HepG2 (cell line): ENCODE data around the gene CADM2. TPM values are rescaled to one million over a fixed set of nuclear protein-coding genes. Genes with fewer than 3 reads are reported as not detected.

ENCODE experiments used
- ATAC-seq: fragments of 200-7000 bp; cut with Tn5 transposase; 3 replicates; pipeline ENCODE4 v1.9.1; 2020; ENCODE audit warnings: mild to moderate bottlenecking, moderate library complexity
- BruUV-seq: library from RNA; stranded (reverse); fragments of 400-500 nt; replicated peaks from 2 replicates; lab custom pipeline; 2021; lab: Mats Ljungman, UMichigan
- CTCF ChIA-PET: fragments of 300-600 bp; formaldehyde crosslinking; extraction: SDS; loops from one replicate; lab custom pipeline; 2021; ENCODE audit warnings: low total read pairs, inconsistent platforms, low intra/inter-chr PET ratio; lab: Yijun Ruan, JAX
- POLR2A ChIA-PET: fragments of 350-600 bp; sonication (Branson Sonifier 250); formaldehyde crosslinking; loops from one replicate; lab custom pipeline; 2020; ENCODE audit warnings: antibody characterized with exemption, inconsistent platforms; lab: Yijun Ruan, JAX
- DNase-seq: peaks from one replicate; pipeline ENCODE4 v3.0.0-alpha.2; 2015; ENCODE audit warnings: low spot score
- FAIRE-seq: peaks from 3 replicates; lab custom pipeline; 2011; peaks lifted over from hg19 to GRCh38; lab: Jason Lieb, UNC
- H2AFZ ChIP-seq: one replicate; pipeline ENCODE4 v1.6.1; 2011; ENCODE audit warnings: low read length, inconsistent platforms
- H3K27ac ChIP-seq: fragments of 300-600 bp; 3 replicates; pipeline ENCODE4 v1.8.0; 2011; ENCODE audit warnings: mixed run types, mild to moderate bottlenecking, mixed read lengths, low read length, inconsistent platforms; ENCODE audit not compliant: insufficient read depth; ENCODE audit errors: extremely low read length
- H3K27me3 ChIP-seq, 2 experiments: fragments of 200-600 bp in 1 of 2; 2 replicates in 1 of 2; 3 replicates in 1 of 2; pipeline versions ENCODE4 v1.6.0 to v1.8.0; 2011; ENCODE audit warnings: low read length in 2 of 2, mild to moderate bottlenecking in 2 of 2, moderate library complexity in 2 of 2, inconsistent platforms in 1 of 2; ENCODE audit not compliant: insufficient read depth in 2 of 2, control insufficient read depth in 1 of 2
- H3K36me3 ChIP-seq, 2 experiments: fragments of 200-600 bp in 1 of 2; replicated peaks in 1 of 2; 2 replicates in 1 of 2; 3 replicates in 1 of 2; pipeline versions ENCODE4 v1.5.1 to v1.8.0; 2011; ENCODE audit warnings: low read length in 2 of 2, inconsistent platforms in 1 of 2; ENCODE audit not compliant: insufficient read depth in 2 of 2, control insufficient read depth in 1 of 2
- H3K4me1 ChIP-seq: 2 replicates; pipeline ENCODE4 v1.5.1; 2012; ENCODE audit warnings: low read length, inconsistent platforms; ENCODE audit not compliant: insufficient read depth
- H3K4me2 ChIP-seq: 2 replicates; pipeline ENCODE4 v1.6.0; 2011; ENCODE audit warnings: low read depth, low read length, inconsistent platforms
- H3K4me3 ChIP-seq, 3 experiments: fragments of 200-600 bp in 1 of 3; sonication (generic), shearing (Covaris generic) in 1 of 3; replicated peaks in 1 of 3; 2 replicates each; pipeline ENCODE4 v1.5.1; 2011 to 2016; ENCODE audit warnings: low read length in 3 of 3, inconsistent platforms in 2 of 3, low read depth in 2 of 3, mild to moderate bottlenecking in 2 of 3, control low read depth in 1 of 3, mixed read lengths in 1 of 3; ENCODE audit not compliant: insufficient read depth in 1 of 3
- H3K79me2 ChIP-seq: one replicate; pipeline ENCODE4 v1.6.1; 2011; ENCODE audit warnings: low read length, inconsistent platforms; ENCODE audit not compliant: insufficient read depth
- H3K9ac ChIP-seq: 2 replicates; pipeline ENCODE4 v1.6.0; 2011; ENCODE audit warnings: mild to moderate bottlenecking, low read depth, low read length, inconsistent platforms; ENCODE audit not compliant: insufficient read depth
- H3K9me3 ChIP-seq: 2 replicates; pipeline ENCODE4 v1.5.1; 2012; ENCODE audit warnings: mild to moderate bottlenecking, low read length
- H4K20me1 ChIP-seq: 2 replicates; pipeline ENCODE4 v1.6.0; 2011; ENCODE audit warnings: inconsistent platforms, mild to moderate bottlenecking, low read length, moderate library complexity; ENCODE audit not compliant: insufficient read depth
- ESRRA ChIP-seq: sonication (generic); formaldehyde crosslinking; IDR thresholded peaks from 2 replicates; pipeline ENCODE4 v1.5.1; 2020; ENCODE audit warnings: mild to moderate bottlenecking, low read depth, missing genetic modification reagents
- FOXA1 ChIP-seq, 2 experiments: fragments of 450-650 bp in 1 of 2; sonication (generic) in 1 of 2; formaldehyde crosslinking in 1 of 2; IDR thresholded peaks; 2 replicates each; pipeline versions ENCODE4 v1.4.0 to v1.6.1; 2016 to 2020; ENCODE audit warnings: missing genetic modification reagents in 1 of 2
- HNF1A ChIP-seq, 2 experiments: sonication (generic) in 1 of 2; formaldehyde crosslinking in 1 of 2; IDR thresholded peaks; 2 replicates each; pipeline versions ENCODE4 v1.4.0 to v1.6.1; 2016 to 2020; ENCODE audit warnings: borderline replicate concordance in 1 of 2, low read depth in 1 of 2, mild to moderate bottlenecking in 1 of 2, missing genetic modification reagents in 1 of 2
- MLLT10 ChIP-seq: sonication (generic); formaldehyde crosslinking; IDR thresholded peaks from 2 replicates; pipeline ENCODE4 v1.4.0; 2020; ENCODE audit warnings: missing genetic modification reagents
- NFKB2 ChIP-seq: sonication (generic); formaldehyde crosslinking; IDR thresholded peaks from 2 replicates; pipeline ENCODE4 v1.4.0; 2020; ENCODE audit warnings: missing genetic modification reagents, borderline replicate concordance
- SALL1 ChIP-seq: sonication (generic); formaldehyde crosslinking; IDR thresholded peaks from 2 replicates; pipeline ENCODE4 v1.8.0; 2022; ENCODE audit warnings: mild to moderate bottlenecking, missing genetic modification reagents
- SAP130 ChIP-seq: IDR thresholded peaks from 2 replicates; pipeline ENCODE4 v1.6.1; 2016; ENCODE audit warnings: low read depth
- SNRNP70 ChIP-seq: fragments of 200-400 bp; formaldehyde crosslinking; IDR thresholded peaks from 2 replicates; pipeline ENCODE4 v1.6.1; 2017; ENCODE audit warnings: mild to moderate bottlenecking, low read depth, low read length, moderate library complexity
- TRIM24 ChIP-seq: sonication (generic); formaldehyde crosslinking; IDR thresholded peaks from 2 replicates; pipeline ENCODE4 v1.8.0; 2022; ENCODE audit warnings: mild to moderate bottlenecking, missing genetic modification reagents
- ZFP1 ChIP-seq: IDR thresholded peaks from 2 replicates; pipeline ENCODE4 v1.6.1; 2016
- ZNF235 ChIP-seq: sonication (generic); formaldehyde crosslinking; IDR thresholded peaks from 2 replicates; pipeline ENCODE4 v1.8.1; 2023; ENCODE audit warnings: mild to moderate bottlenecking, missing genetic modification reagents, borderline replicate concordance
- ZNF280D ChIP-seq: sonication (generic); formaldehyde crosslinking; IDR thresholded peaks from 2 replicates; pipeline ENCODE4 v1.5.1; 2020; ENCODE audit warnings: mild to moderate bottlenecking, missing genetic modification reagents
- ZNF513 ChIP-seq: sonication (generic); formaldehyde crosslinking; conservative IDR thresholded peaks from 2 replicates; pipeline ENCODE4 v1.5.0; 2020; ENCODE audit warnings: missing genetic modification reagents
- ZNF552 ChIP-seq: sonication (generic); formaldehyde crosslinking; IDR thresholded peaks from 2 replicates; pipeline ENCODE4 v1.9.0; 2022; ENCODE audit warnings: missing genetic modification reagents, mild to moderate bottlenecking, borderline replicate concordance
- ZNF766 ChIP-seq: sonication (generic); formaldehyde crosslinking; IDR thresholded peaks from 2 replicates; pipeline ENCODE4 v1.5.0; 2020; ENCODE audit warnings: missing genetic modification reagents, borderline replicate concordance
- ZSCAN9 ChIP-seq: IDR thresholded peaks from 2 replicates; pipeline ENCODE4 v1.6.1; 2016; ENCODE audit warnings: borderline replicate concordance
- in situ Hi-C: cut with HindIII; loops from 2 replicates; pipeline ENCODE4 v1.10.0; 2017; ENCODE audit warnings: low pct_unique_long_range_greater_than_20kb; ENCODE audit not compliant: extremely low pct_ligation_motif_present
- intact Hi-C: fragments of 100-400 bp; cut with micrococcal nuclease; formaldehyde crosslinking; loops from one replicate; pipeline ENCODE4 v1.10.0; 2022; ENCODE audit not compliant: unreplicated experiment
- polyA plus RNA-seq, 8 experiments: library from polyadenylated mRNA; depleted of rRNA in 3 of 8; stranded (reverse) in 7 of 8; unstranded in 1 of 8; fragments of >200 nt; fragmentation: Illumina TruSeq in 4 of 8; extraction: Trizol in 4 of 8; gene quantifications; 2 replicates each; pipeline versions ENCODE4 v1.2.1 to v1.2.3, GENCODE V29; 2011 to 2016; ENCODE audit warnings: low read depth in 4 of 8, missing spikeins in 1 of 8, mixed read lengths in 1 of 8; ENCODE audit not compliant: insufficient read depth in 1 of 8
- total RNA-seq, 5 experiments: library from RNA; depleted of rRNA; stranded (reverse); fragments of >200 nt; fragmentation: Illumina TruSeq; extraction: Trizol; gene quantifications; 2 replicates each; pipeline ENCODE4 v1.2.3, GENCODE V29; 2016; ENCODE audit warnings: low read depth in 1 of 5

CADM2 gene
- total and polyA plus RNA-seq, 2 of the 13 experiments (the other 11 are each of a cell fraction or from before 2014, with no cell fraction given), result not detected

GRCh38 chr3:85271911-85272310 is 313.1 kb downstream of the CADM2 start (continued):
- TF ChIP-seq HNF1A (IDR thresholded peaks at IDR 0.05; ENCODE audit: low read depth) (no peak), HNF1A (CRISPR knock-in tag; IDR thresholded peaks at IDR 0.05; ENCODE audit: borderline replicate concordance) (no peak)

GRCh38 chr3:85288257-85288656 is 329.5 kb downstream of the CADM2 start:
- BruUV-seq, result no TSS peak
- H3K27ac ChIP-seq, result no peak overlapping the region
- TF ChIP-seq NFKB2 (no peak), TRIM24 (CRISPR knock-in tag) (no peak), ZSCAN9 (CRISPR knock-in tag) (no peak), ZNF766 (CRISPR knock-in tag) (no peak), ZFP1 (no peak), ESRRA (no peak), SNRNP70 (no peak), ZNF552 (no peak), FOXA1 (IDR thresholded peaks at IDR 0.05) (no peak), FOXA1 (CRISPR knock-in tag; IDR thresholded peaks at IDR 0.05) (no peak), ZNF235 (no peak), ZNF280D (CRISPR knock-in tag) (no peak), MLLT10 (CRISPR knock-in tag) (no peak), ZNF513 (CRISPR knock-in tag) (no peak), SAP130 (CRISPR knock-in tag) (no peak), SALL1 (CRISPR knock-in tag) (no peak)

More at GRCh38 chr3:85288257-85288656, 329.5 kb downstream of the CADM2 start:
- FAIRE-seq (no peak), DNase-seq (no peak), ATAC-seq (no peak)
- Histone ChIP-seq H3K4me2 (no peak overlapping the region), H3K4me3 (no peak overlapping the region), H2AFZ (no peak overlapping the region), H3K27me3 (no peaks in the 10 kb centered on the region), H3K9ac (no peak overlapping the region), H3K79me2 (no peaks in the 10 kb centered on the region), H3K36me3 (no peaks in the 10 kb centered on the region), H3K9me3 (no peaks in the 10 kb centered on the region), H3K4me1 (no peaks in the 10 kb centered on the region), H4K20me1 (no peaks in the 10 kb centered on the region)
- intact Hi-C loops, result no loop called here
- CTCF ChIA-PET, result no interaction called here
- in situ Hi-C loops, result no loop called here
- POLR2A ChIA-PET, result no interaction called here
